Upper lobe of right lung (tissue), 1 donor: ENCODE measurements around the gene DMD. TPM values are rescaled to one million over a fixed set of nuclear protein-coding genes. Genes with fewer than 3 reads are reported as not detected.
"Not testable (repeated sequence)": the region's sequence is repeated elsewhere in the genome, so short reads cannot be mapped to it uniquely, and the experiment has no call there.

Source experiments
- ATAC-seq: fragments of 200-7000 bp; cut with Tn5 transposase; one replicate; pipeline ENCODE4 v1.9.1; 2020; ENCODE audit warnings: mild to moderate bottlenecking, moderate library complexity
- DNase-seq: peaks from one replicate; pipeline ENCODE4 v3.0.0-alpha.2; 2020
- H3K27ac ChIP-seq: fragments of 200-600 bp; one replicate; pipeline ENCODE4 v1.8.0; 2022
- H3K27me3 ChIP-seq: fragments of 200-600 bp; one replicate; pipeline ENCODE4 v1.8.0; 2022; ENCODE audit warnings: mild to moderate bottlenecking
- H3K36me3 ChIP-seq: fragments of 200-600 bp; one replicate; pipeline ENCODE4 v1.8.0; 2022
- H3K4me1 ChIP-seq: fragments of 200-600 bp; one replicate; pipeline ENCODE4 v1.8.0; 2022
- H3K4me3 ChIP-seq: fragments of 200-600 bp; one replicate; pipeline ENCODE4 v1.8.0; 2022; ENCODE audit warnings: mild to moderate bottlenecking
- H3K9me3 ChIP-seq: fragments of 200-600 bp; one replicate; pipeline ENCODE4 v1.8.0; 2022
- intact Hi-C: fragments of 100-400 bp; cut with DNase I; formaldehyde crosslinking; loops from one replicate; pipeline ENCODE4 v1.11.0; 2022
- total RNA-seq: library from RNA; stranded (reverse); fragmentation: NEBNext Ultra II Directional; extraction: Animal tissue kit (Norgen Biotek cat#: 25700); gene quantifications from one replicate; pipeline ENCODE4 v1.2.1, GENCODE V29; 2021
- TF ChIP-seq, protein P1 (sequence below): fragments of 200-600 bp; IDR thresholded peaks from one replicate; pipeline ENCODE4 v1.8.0; 2022; ENCODE audit warnings: antibody characterized with exemption
- donor health status: DM: no; HTN: yes; CAD: no; lungs with severe emphysema.

DMD gene
- total RNA-seq, 1 donor from 2014 or later = 24.7 TPM

- Histone ChIP-seq H3K9me3 (no peaks in the 10 kb centered on the region), H3K4me1 (no peaks in the 10 kb centered on the region), H3K4me3 (no peak overlapping the region), H3K36me3 (no peaks in the 10 kb centered on the region), H3K27me3 (no peaks in the 10 kb centered on the region), H3K27ac (no peak overlapping the region)
- ATAC-seq (no peak), DNase-seq (no peak)
- intact Hi-C loops = no loop called here
- TF ChIP-seq, protein P1, sequence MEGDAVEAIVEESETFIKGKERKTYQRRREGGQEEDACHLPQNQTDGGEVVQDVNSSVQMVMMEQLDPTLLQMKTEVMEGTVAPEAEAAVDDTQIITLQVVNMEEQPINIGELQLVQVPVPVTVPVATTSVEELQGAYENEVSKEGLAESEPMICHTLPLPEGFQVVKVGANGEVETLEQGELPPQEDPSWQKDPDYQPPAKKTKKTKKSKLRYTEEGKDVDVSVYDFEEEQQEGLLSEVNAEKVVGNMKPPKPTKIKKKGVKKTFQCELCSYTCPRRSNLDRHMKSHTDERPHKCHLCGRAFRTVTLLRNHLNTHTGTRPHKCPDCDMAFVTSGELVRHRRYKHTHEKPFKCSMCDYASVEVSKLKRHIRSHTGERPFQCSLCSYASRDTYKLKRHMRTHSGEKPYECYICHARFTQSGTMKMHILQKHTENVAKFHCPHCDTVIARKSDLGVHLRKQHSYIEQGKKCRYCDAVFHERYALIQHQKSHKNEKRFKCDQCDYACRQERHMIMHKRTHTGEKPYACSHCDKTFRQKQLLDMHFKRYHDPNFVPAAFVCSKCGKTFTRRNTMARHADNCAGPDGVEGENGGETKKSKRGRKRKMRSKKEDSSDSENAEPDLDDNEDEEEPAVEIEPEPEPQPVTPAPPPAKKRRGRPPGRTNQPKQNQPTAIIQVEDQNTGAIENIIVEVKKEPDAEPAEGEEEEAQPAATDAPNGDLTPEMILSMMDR = no peak
These were observed 1620.7 kb downstream of the DMD start for GRCh38 chrX:31590581-31591114.

DNA sequence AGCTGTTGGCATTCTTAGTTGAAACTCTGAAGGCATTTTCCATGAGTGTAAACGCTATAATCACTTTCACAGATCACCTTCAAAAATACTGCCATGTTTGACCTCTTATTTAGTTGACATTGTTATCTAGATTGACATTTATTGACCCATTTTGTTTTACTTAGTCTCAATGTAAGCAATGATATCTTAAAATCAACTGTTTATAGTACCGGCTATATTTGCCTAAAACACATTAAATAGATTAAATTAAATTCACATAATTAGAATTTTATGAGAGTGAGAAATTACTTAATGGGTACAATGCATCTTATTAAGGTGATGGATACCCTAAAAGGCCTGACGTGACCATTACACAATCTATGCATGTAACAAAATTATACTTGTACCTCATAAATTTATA, 1621.8 kb downstream of the DMD start:
- no peak for ATAC-seq
- no peak overlapping the region for H3K27ac ChIP-seq
- H3K9me3 ChIP-seq = no peaks in the 10 kb centered on the region
- H3K27me3 ChIP-seq = no peaks in the 10 kb centered on the region
- TF ChIP-seq, protein P1 = no peak
- H3K4me3 ChIP-seq = no peak overlapping the region
- DNase-seq = no peak
- intact Hi-C loops = no loop called here
- H3K36me3 ChIP-seq = no peaks in the 10 kb centered on the region
- H3K4me1 ChIP-seq = no peaks in the 10 kb centered on the region

GRCh38 chrX:31588355-31588754, 1623.0 kb downstream of the DMD start:
- DNase-seq = no peak
- intact Hi-C loops = no loop called here
- Histone ChIP-seq H3K4me3 (no peak overlapping the region), H3K27me3 (no peaks in the 10 kb centered on the region), H3K36me3 (no peaks in the 10 kb centered on the region), H3K27ac (no peak overlapping the region), H3K4me1 (no peaks in the 10 kb centered on the region), H3K9me3 (no peaks in the 10 kb centered on the region)
- TF ChIP-seq, protein P1 = no peak
- no peak for ATAC-seq

GRCh38 chrX:31583892-31584291, 1627.5 kb downstream of the DMD start:
- H3K9me3 ChIP-seq, H3K36me3 ChIP-seq, H3K27ac ChIP-seq, DNase-seq, intact Hi-C loops, H3K4me1 ChIP-seq, H3K27me3 ChIP-seq, ATAC-seq, H3K4me3 ChIP-seq: not testable (repeated sequence)

- TF ChIP-seq, protein P1 = no peak
- ATAC-seq (no peak), DNase-seq (no peak)
- no peak overlapping the region for H3K4me3 ChIP-seq
- no peaks in the 10 kb centered on the region for H3K4me1 ChIP-seq
- no peak overlapping the region for H3K27ac ChIP-seq
- H3K36me3 ChIP-seq = no peaks in the 10 kb centered on the region
- H3K9me3 ChIP-seq = no peaks in the 10 kb centered on the region
- intact Hi-C loops = no loop called here
- H3K27me3 ChIP-seq = no peaks in the 10 kb centered on the region
These were observed 1630.6 kb downstream of the DMD start for GRCh38 chrX:31580726-31581125.

- Histone ChIP-seq H3K27me3 (no peaks in the 10 kb centered on the region), H3K9me3 (no peaks in the 10 kb centered on the region), H3K4me3 (no peak overlapping the region), H3K4me1 (no peaks in the 10 kb centered on the region), H3K27ac (no peak overlapping the region), H3K36me3 (no peaks in the 10 kb centered on the region)
- TF ChIP-seq, protein P1 = no peak
- DNase-seq = no peak
- intact Hi-C loops = no loop called here
- no peak for ATAC-seq
These were observed 1631.1 kb downstream of the DMD start for GRCh38 chrX:31580227-31580626.
